Measurements from ENCODE around the gene ZGPAT.

DNA sequence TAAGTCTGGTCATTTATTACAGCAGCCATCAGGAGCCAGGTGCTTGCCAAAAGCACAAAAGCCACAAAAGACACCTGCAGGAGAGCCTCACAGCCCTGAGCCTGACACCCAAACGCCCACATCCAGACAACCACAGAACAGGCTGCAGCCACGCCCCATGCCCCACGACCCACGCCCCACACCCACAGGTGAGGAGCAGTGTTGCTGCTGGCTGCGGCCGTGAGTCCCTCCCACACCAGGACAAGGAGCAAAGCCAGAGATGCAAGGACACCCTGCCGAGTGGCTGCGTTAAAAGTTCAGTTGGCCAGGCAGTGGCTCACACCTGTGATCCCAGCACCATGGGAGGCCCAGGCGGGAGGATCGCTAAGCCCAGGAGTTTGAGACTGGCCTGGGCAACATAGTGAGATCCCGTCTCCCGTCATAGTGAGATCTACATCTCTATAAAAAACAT is 74.7 kb downstream of the ZGPAT start:
- TF ChIP-seq, protein P1, sequence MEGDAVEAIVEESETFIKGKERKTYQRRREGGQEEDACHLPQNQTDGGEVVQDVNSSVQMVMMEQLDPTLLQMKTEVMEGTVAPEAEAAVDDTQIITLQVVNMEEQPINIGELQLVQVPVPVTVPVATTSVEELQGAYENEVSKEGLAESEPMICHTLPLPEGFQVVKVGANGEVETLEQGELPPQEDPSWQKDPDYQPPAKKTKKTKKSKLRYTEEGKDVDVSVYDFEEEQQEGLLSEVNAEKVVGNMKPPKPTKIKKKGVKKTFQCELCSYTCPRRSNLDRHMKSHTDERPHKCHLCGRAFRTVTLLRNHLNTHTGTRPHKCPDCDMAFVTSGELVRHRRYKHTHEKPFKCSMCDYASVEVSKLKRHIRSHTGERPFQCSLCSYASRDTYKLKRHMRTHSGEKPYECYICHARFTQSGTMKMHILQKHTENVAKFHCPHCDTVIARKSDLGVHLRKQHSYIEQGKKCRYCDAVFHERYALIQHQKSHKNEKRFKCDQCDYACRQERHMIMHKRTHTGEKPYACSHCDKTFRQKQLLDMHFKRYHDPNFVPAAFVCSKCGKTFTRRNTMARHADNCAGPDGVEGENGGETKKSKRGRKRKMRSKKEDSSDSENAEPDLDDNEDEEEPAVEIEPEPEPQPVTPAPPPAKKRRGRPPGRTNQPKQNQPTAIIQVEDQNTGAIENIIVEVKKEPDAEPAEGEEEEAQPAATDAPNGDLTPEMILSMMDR (conservative IDR thresholded peaks at IDR 0.05; ENCODE audit: low read length) = no peak
- no peak for TF ChIP-seq EZH2phosphoT487 (IDR thresholded peaks at IDR 0.05; ENCODE audit: borderline replicate concordance)
